HUDEP-2 (cell line): Measurements from ENCODE around the gene PAX8.

Experiments used
- DNase-seq, 76 experiments: peaks; one replicate each; lab custom pipeline; 2025; ENCODE audit not compliant: unreplicated experiment in 76 of 76; lab: John Stamatoyannopoulos, UW

PAX8 gene

DNA sequence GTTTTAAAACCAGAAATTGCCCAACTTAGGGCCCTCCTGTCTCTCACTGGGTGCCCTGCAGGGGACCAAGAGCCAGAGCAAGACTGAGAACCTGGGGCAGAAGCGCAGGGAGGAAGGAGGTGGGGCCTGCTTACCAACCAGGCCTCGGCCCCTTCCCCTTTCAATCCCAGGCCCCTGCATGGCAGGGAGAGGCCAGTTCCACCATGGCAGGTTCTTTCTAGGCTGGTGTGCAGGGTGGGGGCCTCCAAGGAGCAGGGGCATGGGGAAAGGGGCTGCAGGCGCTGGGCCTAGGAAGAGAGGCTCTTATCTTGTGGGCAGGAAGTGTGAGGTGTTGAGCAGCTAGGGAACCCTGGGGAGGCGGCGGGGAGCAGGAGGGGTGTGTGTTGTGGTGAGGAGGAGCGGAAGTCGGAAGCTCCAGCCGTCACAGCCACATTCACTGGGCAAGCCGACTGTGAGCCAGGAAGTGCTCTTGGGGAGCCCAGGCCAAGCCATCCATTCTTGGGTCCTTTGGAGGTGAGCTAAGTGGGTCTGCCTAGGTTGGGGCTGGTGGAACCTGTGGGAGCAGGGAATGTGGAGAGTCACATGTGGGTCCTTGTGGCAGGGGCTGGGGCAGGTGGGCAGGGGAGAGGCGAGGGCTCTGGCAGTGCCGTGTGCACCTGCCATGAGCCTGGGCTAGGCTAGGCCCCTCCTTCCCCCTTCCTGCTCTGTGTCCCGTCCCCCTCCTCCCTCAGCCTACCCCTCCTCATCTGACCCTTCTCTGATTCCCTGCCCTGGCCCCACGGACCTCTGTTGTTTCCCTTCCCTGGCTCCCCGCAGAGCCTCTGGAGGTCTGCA lies 105.0 kb downstream of the PAX8 start, which contains the start of gene PSD4:
PSD4 (plus strand) TSS at position 430 of the 834 bp plus-strand sequence. CDS start 8,486 bp downstream, outside the sequence.
- DNase-seq, result peak in 73 of 76 experiments; percentile 5 to 82 (median 67)

DNA sequence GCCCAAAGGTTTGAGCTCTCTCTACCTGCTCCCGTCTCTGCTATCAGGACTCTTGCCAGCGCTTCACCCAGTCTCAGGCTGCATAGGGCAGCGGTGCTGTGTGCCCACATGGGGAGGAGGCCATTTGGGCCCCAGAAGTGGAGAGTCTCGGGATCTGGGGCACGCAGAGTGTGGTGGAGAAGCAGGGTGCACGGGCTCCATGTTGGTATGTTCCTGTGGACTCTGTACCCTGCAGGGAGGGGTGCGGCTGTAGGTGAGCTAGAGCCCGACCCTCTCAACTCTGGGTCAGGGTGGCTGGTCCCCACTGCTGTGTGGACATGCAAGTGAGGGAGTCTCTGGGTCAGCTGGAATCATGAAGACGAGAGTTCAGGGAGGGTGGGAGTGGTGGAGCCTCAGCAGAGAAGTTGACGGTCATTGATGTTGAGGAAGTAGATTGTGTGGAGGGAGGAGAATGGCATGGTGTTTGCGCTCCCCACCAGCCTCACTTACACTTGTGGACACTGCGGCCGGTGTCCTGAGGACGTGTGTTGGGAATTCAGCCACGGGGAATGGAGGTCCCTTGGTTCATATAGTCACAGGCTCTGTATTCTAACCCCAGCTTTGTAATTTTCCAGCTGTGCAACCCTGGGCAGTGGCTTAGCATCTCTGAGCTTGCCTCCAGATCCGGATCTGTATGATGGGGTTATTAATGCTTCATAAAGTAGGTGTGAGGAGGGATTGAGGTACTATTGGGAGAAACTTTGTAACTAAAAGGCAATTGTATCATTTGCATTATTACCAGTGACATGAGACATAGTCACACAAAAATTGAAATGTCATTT lies 105.8 kb downstream of the PAX8 start:
- no peak for DNase-seq

GRCh38 chr2:113171334-113172075 lies 107.2 kb downstream of the PAX8 start:
- DNase-seq, result no peak

- no peak for DNase-seq
Observed at GRCh38 chr2:113169586-113169985, 109.1 kb downstream of the PAX8 start.

DNA sequence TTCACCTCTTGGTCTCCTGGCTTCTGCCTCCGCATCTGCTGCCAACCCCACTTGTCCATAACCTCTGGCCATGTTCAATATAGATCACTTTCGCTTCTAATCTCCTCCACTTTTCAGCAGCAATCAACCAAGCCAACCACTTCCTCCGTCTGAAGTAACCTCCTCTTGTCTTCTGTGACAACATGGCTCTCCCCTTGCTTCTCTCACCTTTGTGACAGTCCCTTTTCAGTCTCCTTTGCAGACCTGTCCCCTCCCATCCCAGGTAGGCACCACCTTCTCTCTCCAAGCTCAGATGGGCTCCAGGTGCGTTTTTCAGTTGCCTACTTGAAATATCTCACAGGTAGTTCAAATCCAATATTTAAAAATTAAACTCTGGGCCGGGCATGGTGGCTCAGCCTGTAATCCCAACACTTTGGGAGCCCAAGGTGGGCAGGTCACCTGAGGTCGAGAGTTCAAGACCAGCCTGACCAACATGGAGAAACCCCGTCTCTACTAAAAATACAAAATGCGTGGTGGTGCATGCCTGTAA lies 109.7 kb downstream of the PAX8 start:
- DNase-seq, result no peak

- DNase-seq, result no peak
Observed at GRCh38 chr2:113167962-113168340, 110.8 kb downstream of the PAX8 start.

GRCh38 chr2:113167115-113167932 lies 111.4 kb downstream of the PAX8 start:
- DNase-seq, result no peak

DNA sequence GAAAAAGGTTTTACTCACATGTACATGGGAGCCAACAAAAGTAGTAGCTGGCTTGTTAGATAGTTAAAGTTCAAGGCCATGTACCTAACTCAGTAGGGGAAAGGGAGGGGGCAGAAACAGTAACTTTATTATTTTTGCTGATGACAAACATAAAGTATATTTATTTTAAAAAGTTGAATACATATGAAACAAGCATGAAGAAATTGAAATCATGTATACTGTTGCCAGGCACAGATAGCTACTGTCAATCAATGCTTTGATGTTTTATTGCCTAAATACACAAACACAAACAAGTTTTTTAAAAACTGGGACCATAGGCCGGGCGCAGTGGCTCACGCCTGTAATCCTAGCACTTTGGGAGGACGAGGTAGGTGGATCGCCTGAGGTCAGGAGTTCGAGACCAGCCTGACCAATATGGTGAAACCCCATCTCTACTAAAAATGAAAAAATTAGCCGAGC lies 112.5 kb downstream of the PAX8 start:
- DNase-seq, result no peak
